Brain pericyte (primary cell): ENCODE results near the gene SLC35C1.
A peak's percentile ranks its signal among the peaks of the same experiment; 100 is the strongest.

Experiments
- DNase-seq: peaks from one replicate; pipeline ENCODE4 v3.0.0-alpha.2; 2012; ENCODE audit warnings: low read depth, low spot score

Gene SLC35C1

GRCh38 chr11:45804761-45805304 lies at the start of gene SLC35C1:
TSS of gene SLC35C1 (plus strand) at chr11:45805149. CDS start at chr11:45805802, 653 bp downstream.
- peak; percentile 55 for DNase-seq

GRCh38 chr11:45755281-45755859 lies 49.6 kb upstream of the SLC35C1 start:
- DNase-seq, result no peak

- DNase-seq, result no peak
Observed at GRCh38 chr11:45756384-45757010, 48.5 kb upstream of the SLC35C1 start.

GRCh38 chr11:45757672-45758071 lies 47.3 kb upstream of the SLC35C1 start:
- DNase-seq, result no peak

GRCh38 chr11:45761659-45762058 lies 43.3 kb upstream of the SLC35C1 start:
- no peak for DNase-seq

- DNase-seq, result no peak
Observed at GRCh38 chr11:45765107-45765668, 39.8 kb upstream of the SLC35C1 start.

GRCh38 chr11:45765836-45766235 lies 39.1 kb upstream of the SLC35C1 start:
- no peak for DNase-seq

GRCh38 chr11:45766469-45766868 lies 38.5 kb upstream of the SLC35C1 start:
- DNase-seq, result no peak

GRCh38 chr11:45768486-45768885 lies 36.5 kb upstream of the SLC35C1 start:
- no peak for DNase-seq

GRCh38 chr11:45769960-45770359 lies 35.0 kb upstream of the SLC35C1 start:
- no peak for DNase-seq

- no peak for DNase-seq
Observed at GRCh38 chr11:45771193-45771565, 33.8 kb upstream of the SLC35C1 start.

GRCh38 chr11:45771566-45772448 lies 33.1 kb upstream of the SLC35C1 start:
- no peak for DNase-seq

- DNase-seq, result no peak
Observed at GRCh38 chr11:45772449-45772774, 32.5 kb upstream of the SLC35C1 start.

- DNase-seq, result no peak
Observed at GRCh38 chr11:45772986-45773785, 31.8 kb upstream of the SLC35C1 start.

- no peak for DNase-seq
Observed at GRCh38 chr11:45773786-45774655, 30.9 kb upstream of the SLC35C1 start.

GRCh38 chr11:45774786-45775185 lies 30.2 kb upstream of the SLC35C1 start:
- no peak for DNase-seq

- DNase-seq, result no peak
Observed at GRCh38 chr11:45777127-45777969, 27.6 kb upstream of the SLC35C1 start.

GRCh38 chr11:45778341-45778740 lies 26.6 kb upstream of the SLC35C1 start:
- no peak for DNase-seq

GRCh38 chr11:45779602-45780001 lies 25.3 kb upstream of the SLC35C1 start:
- DNase-seq, result no peak
